ENCODE measurements around the gene AGAP3. TPM values are rescaled to one million over a fixed set of nuclear protein-coding genes. Genes with fewer than 3 reads are reported as not detected.
A peak's percentile ranks its signal among the peaks of the same experiment; 100 is the strongest.

AGAP3 gene
- polyA plus RNA-seq, 3 donors: 6.4 to 133 (median 6.8) TPM

DNA sequence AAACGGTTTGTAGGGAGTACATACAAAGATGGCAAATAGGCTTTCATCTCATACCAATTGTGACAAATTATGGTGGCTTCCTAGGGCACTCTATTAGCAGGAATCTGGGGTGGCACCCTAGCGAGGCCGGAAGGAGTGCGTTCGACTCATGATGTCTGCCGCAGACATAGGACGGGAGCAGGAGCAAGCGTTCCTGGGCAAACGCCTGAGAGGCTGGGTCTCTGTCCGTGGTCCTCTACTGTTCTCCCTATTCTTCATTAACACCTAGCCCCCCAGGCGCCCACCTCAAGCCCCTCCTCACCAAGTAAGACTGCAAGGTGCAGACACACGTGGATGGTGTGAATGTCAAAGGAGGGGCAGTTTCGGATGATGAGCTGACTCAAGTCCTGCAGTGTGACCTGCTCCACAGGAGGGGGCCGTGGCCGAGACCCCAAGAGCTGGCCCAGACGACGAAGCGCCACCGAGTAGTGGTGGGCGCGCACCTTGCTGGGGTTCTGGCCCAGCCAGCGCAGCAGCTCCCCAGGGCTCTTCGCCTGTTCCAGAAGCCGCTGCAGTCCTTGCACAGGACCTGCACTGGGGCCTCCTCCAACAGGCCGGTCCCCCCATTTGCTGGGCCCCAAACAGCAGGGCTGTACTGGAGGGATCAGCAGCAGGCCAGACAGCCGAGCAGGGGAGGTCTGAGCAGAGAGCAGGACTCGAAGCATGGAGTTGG is 6.9 kb upstream of the AGAP3 start:
- Histone ChIP-seq H2AFZ (ENCODE audit: insufficient read depth, low read depth, low read length, poor library complexity, severe bottlenecking) (no peak overlapping the region), H3K4me2 (replicated peaks; ENCODE audit: extremely low read depth, low read length, poor library complexity, severe bottlenecking) (peak overlapping the region; percentile 96), H3K27me3 (ENCODE audit: control insufficient read depth in 2 of 2, insufficient read depth in 2 of 2, low read length in 2 of 2) (no peaks in the 10 kb centered on the region), H3K4me3 (replicated peaks in 1 of 3; ENCODE audit: low read depth in 2 of 3, low read length in 3 of 3) (peak overlapping the region in 2 of 3 experiments; percentile 88 to 92), H3K9me3 (replicated peaks in 1 of 2; ENCODE audit: control insufficient read depth in 1 of 2, insufficient read depth in 1 of 2, low read length in 2 of 2) (no peaks in the 10 kb centered on the region), H3K9ac (ENCODE audit: insufficient read depth, low read length, poor library complexity, severe bottlenecking) (peak overlapping the region; percentile 91), H3K79me2 (ENCODE audit: insufficient read depth, low read length) (peaks cover 37% of the 10 kb centered on the region), H3K4me1 (ENCODE audit: control insufficient read depth in 1 of 2, insufficient read depth in 2 of 2, low read length in 2 of 2) (peaks cover 34 to 49% of the 10 kb centered on the region in 2 donors), H4K20me1 (ENCODE audit: insufficient read depth, low read length) (peaks cover 44% of the 10 kb centered on the region), H3K36me3 (replicated peaks in 1 of 2; ENCODE audit: control insufficient read depth in 1 of 2, insufficient read depth in 2 of 2, low read length in 2 of 2) (peaks cover 24 to 37% of the 10 kb centered on the region in 2 donors), H3K27ac (ENCODE audit: low read depth in 1 of 2, low read length in 2 of 2) (peak overlapping the region in 1 of 2 donors; percentile 83)
- DNase-seq: no peak
- WGBS (ENCODE audit: insufficient coverage): 97% methylated on average over 19 of the region's 27 CpGs
- intact Hi-C loops (cut with micrococcal nuclease): loop anchor here in 1 of 2 donors (2.0 to 5.0 kb wide), 2 partner anchors 13 to 33 kb away; no protein-coding TSS in a partner anchor
- H3K27me3 Mint-ChIP-seq (ENCODE audit: low read depth in 3 of 3): peaks cover 0 to 1% (median 0%) of the 10 kb centered on the region in 3 donors
- H3K36me3 Mint-ChIP-seq: peaks cover 23 to 31% of the 10 kb centered on the region in 2 donors
- H3K9me3 Mint-ChIP-seq: peaks cover 0 to 3% (median 0%) of the 10 kb centered on the region in 7 donors
- H3K4me3 Mint-ChIP-seq: peak overlapping the region; percentile 83 to 89
- H3K4me1 Mint-ChIP-seq: peaks cover 31% of the 10 kb centered on the region
- TF ChIP-seq CTCF (IDR thresholded peaks at IDR 0.05): no peak
- peak overlapping the region in 4 of 7 donors; percentile 40 to 92 (median 84) for H3K27ac Mint-ChIP-seq

DNA sequence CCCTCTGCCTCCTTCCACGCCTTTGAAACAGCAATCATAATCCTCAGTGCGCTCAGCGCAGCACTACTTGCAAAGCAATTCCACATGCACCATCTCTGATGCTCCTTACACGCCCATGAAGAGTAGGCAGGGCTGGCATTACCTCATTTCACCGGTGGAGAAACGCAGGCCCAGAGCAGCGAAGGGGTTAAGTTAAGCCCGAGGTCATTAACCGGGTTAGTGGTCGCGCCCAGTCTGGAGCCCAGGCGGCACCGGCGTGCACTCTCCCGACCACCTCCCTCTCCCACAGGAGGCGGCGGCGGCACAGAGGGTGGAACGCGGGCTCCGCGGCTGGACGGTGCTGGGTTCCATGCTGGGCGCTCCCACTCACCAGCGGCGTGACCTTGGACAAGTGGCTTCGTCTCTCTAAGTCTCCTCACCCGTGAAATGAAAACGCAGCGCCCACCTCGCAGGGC is 6.2 kb upstream of the AGAP3 start:
- Mint-ChIP-seq H3K9me3 (peaks cover 0 to 3% (median 0%) of the 10 kb centered on the region in 7 donors), H3K36me3 (peaks cover 16 to 24% of the 10 kb centered on the region in 2 donors), H3K27me3 (ENCODE audit: low read depth in 3 of 3) (peaks cover 0 to 1% (median 0%) of the 10 kb centered on the region in 3 donors), H3K4me1 (peaks cover 34% of the 10 kb centered on the region), H3K27ac (peak overlapping the region; percentile 64 to 92 (median 84)), H3K4me3 (peak overlapping the region; percentile 83 to 89)
- DNase-seq: no peak
- Histone ChIP-seq H3K9me3 (replicated peaks in 1 of 2; ENCODE audit: control insufficient read depth in 1 of 2, insufficient read depth in 1 of 2, low read length in 2 of 2) (no peaks in the 10 kb centered on the region), H3K4me2 (replicated peaks; ENCODE audit: extremely low read depth, low read length, poor library complexity, severe bottlenecking) (peak overlapping the region; percentile 96), H3K27me3 (ENCODE audit: control insufficient read depth in 2 of 2, insufficient read depth in 2 of 2, low read length in 2 of 2) (no peaks in the 10 kb centered on the region), H4K20me1 (ENCODE audit: insufficient read depth, low read length) (peaks cover 39% of the 10 kb centered on the region), H3K4me1 (ENCODE audit: control insufficient read depth in 1 of 2, insufficient read depth in 2 of 2, low read length in 2 of 2) (peaks cover 35 to 51% of the 10 kb centered on the region in 2 donors), H2AFZ (ENCODE audit: insufficient read depth, low read depth, low read length, poor library complexity, severe bottlenecking) (peak overlapping the region; percentile 93), H3K4me3 (replicated peaks in 1 of 3; ENCODE audit: low read depth in 2 of 3, low read length in 3 of 3) (peak overlapping the region; percentile 88 to 92 (median 89)), H3K9ac (ENCODE audit: insufficient read depth, low read length, poor library complexity, severe bottlenecking) (peak overlapping the region; percentile 91), H3K27ac (ENCODE audit: low read depth in 1 of 2, low read length in 2 of 2) (peak overlapping the region; percentile 42 to 83), H3K79me2 (ENCODE audit: insufficient read depth, low read length) (peaks cover 37% of the 10 kb centered on the region), H3K36me3 (replicated peaks in 1 of 2; ENCODE audit: control insufficient read depth in 1 of 2, insufficient read depth in 2 of 2, low read length in 2 of 2) (peaks cover 16 to 29% of the 10 kb centered on the region in 2 donors)
- WGBS (ENCODE audit: insufficient coverage): 2% methylated on average over 29 of the region's 31 CpGs
- intact Hi-C loops (cut with micrococcal nuclease): loop anchor here in 1 of 2 donors (2.0 to 10.0 kb wide), 3 partner anchors 21 to 705 kb away; partner anchors contain the start of genes SLC4A2 and ZNF775
- TF ChIP-seq CTCF (IDR thresholded peaks at IDR 0.05): no peak

Measured in CD14-positive monocyte (primary cell).